GM12878 (cell line): ENCODE data around the gene ZNF785. TPM values are rescaled to one million over a fixed set of nuclear protein-coding genes. Genes with fewer than 3 reads are reported as not detected.

Experiments
- CBFB ChIP-seq: IDR thresholded peaks from 2 replicates; pipeline ENCODE4 v1.6.1; 2016; ENCODE audit warnings: antibody characterized with exemption, low read depth
- CREM ChIP-seq: IDR thresholded peaks from 2 replicates; pipeline ENCODE4 v1.6.1; 2014; ENCODE audit warnings: antibody characterized with exemption, low read depth
- CTCF ChIP-seq, 3 experiments: IDR thresholded peaks in 2 of 3; conservative IDR thresholded peaks in 1 of 3; 2 replicates each; pipeline ENCODE4 v1.5.1; 2011; ENCODE audit warnings: low read depth in 3 of 3, low read length in 3 of 3, mild to moderate bottlenecking in 3 of 3, control low read depth in 2 of 3, moderate library complexity in 2 of 3, inconsistent platforms in 1 of 3, mixed read lengths in 1 of 3; ENCODE audit not compliant: control insufficient read depth in 2 of 3, insufficient read depth in 1 of 3; ENCODE audit errors: extremely low read depth in 1 of 3
- HCFC1 ChIP-seq: fragments of 150-350 bp; IDR thresholded peaks from 2 replicates; pipeline ENCODE4 v1.6.1; 2014; ENCODE audit warnings: low read length
- NFYA ChIP-seq: IDR thresholded peaks from 2 replicates; pipeline ENCODE4 v1.6.1; 2011; ENCODE audit warnings: low read depth, mild to moderate bottlenecking, low read length, improper control_type of control experiment, borderline replicate concordance
- NRF1 ChIP-seq: conservative IDR thresholded peaks from 2 replicates; pipeline ENCODE4 v1.6.1; 2011; ENCODE audit warnings: mild to moderate bottlenecking, low read depth, low read length, improper control_type of control experiment
- RAD21 ChIP-seq: IDR thresholded peaks from 2 replicates; pipeline ENCODE4 v1.6.1; 2011; ENCODE audit warnings: mild to moderate bottlenecking, low read depth, low read length, moderate library complexity; ENCODE audit not compliant: insufficient read depth
- RELB ChIP-seq: fragments of 450-650 bp; IDR thresholded peaks from 2 replicates; pipeline ENCODE4 v1.6.1; 2017; ENCODE audit warnings: low read depth, mild to moderate bottlenecking, moderate library complexity
- RUNX3 ChIP-seq: IDR thresholded peaks from 2 replicates; pipeline ENCODE4 v1.6.1; 2012; ENCODE audit warnings: low read length, inconsistent platforms
- SIN3A ChIP-seq: IDR thresholded peaks from 2 replicates; pipeline ENCODE4 v1.6.1; 2012; ENCODE audit warnings: low read depth, low read length, improper control_type of control experiment
- SMAD1 ChIP-seq: fragments of 450-650 bp; IDR thresholded peaks from 2 replicates; pipeline ENCODE4 v1.6.1; 2018; ENCODE audit warnings: mild to moderate bottlenecking, low read depth; ENCODE audit not compliant: partially characterized antibody
- SREBF1 ChIP-seq: IDR thresholded peaks from 2 replicates; pipeline ENCODE4 v1.6.1; 2012; ENCODE audit warnings: mild to moderate bottlenecking, low read length
- TARDBP ChIP-seq: IDR thresholded peaks from 2 replicates; pipeline ENCODE4 v1.6.1; 2016; ENCODE audit warnings: borderline replicate concordance
- YY1 ChIP-seq: IDR thresholded peaks from 2 replicates; pipeline ENCODE4 v1.6.1; 2011; ENCODE audit warnings: low read depth, mild to moderate bottlenecking, low read length
- ZBTB40 ChIP-seq: fragments of 450-650 bp; IDR thresholded peaks from 2 replicates; pipeline ENCODE4 v1.6.1; 2016; ENCODE audit warnings: mild to moderate bottlenecking, moderate library complexity, borderline replicate concordance
- ZNF622 ChIP-seq: fragments of 450-650 bp; IDR thresholded peaks from 2 replicates; pipeline ENCODE4 v1.6.1; 2017; ENCODE audit warnings: mild to moderate bottlenecking, inconsistent platforms
- ZNF687 ChIP-seq: fragments of 450-650 bp; IDR thresholded peaks from 2 replicates; pipeline ENCODE4 v1.6.1; 2017; ENCODE audit warnings: mild to moderate bottlenecking, moderate library complexity
- ZSCAN29 ChIP-seq: fragments of 450-650 bp; IDR thresholded peaks from 2 replicates; pipeline ENCODE4 v1.6.1; 2017; ENCODE audit warnings: mild to moderate bottlenecking, moderate library complexity
- polyA plus RNA-seq, 11 experiments: library from polyadenylated mRNA; depleted of rRNA in 4 of 11; unstranded in 6 of 11; stranded (reverse) in 5 of 11; fragments of >200 nt; fragmentation: Nextera tagmentation in 4 of 11; fragmentation: Illumina TruSeq in 1 of 11; extraction: Ambion mirVana in 4 of 11; extraction: Trizol in 1 of 11; gene quantifications; 1 replicate in 1 of 11; 2 replicates in 10 of 11; pipeline versions ENCODE4 v1.2.1 to v1.2.3, GENCODE V29; 2011 to 2016; ENCODE audit warnings: inconsistent platforms in 2 of 11, missing spikeins in 2 of 11, low read depth in 1 of 11
- total RNA-seq, 4 experiments: library from RNA; depleted of rRNA in 3 of 4; stranded (reverse); fragments of >200 nt in 3 of 4; fragmentation: Illumina TruSeq in 1 of 4; extraction: Trizol in 1 of 4; gene quantifications; 2 replicates each; pipeline versions ENCODE4 v1.2.1 to v1.2.3, GENCODE V29; 2013 to 2021

The ZNF785 gene
- total and polyA plus RNA-seq, 10 of the 15 experiments (the other 5 are each of a cell fraction or from before 2014, with no cell fraction given) = 0.87 to 11.5 (median 7.5) TPM

- TF ChIP-seq TARDBP (peak; percentile 84; the same call in 1 of the 2 replicates), RELB (peak; percentile 75), HCFC1 (peak; percentile 97), ZNF687 (no peak), RUNX3 (peak; percentile 48), ZNF622 (no peak), SIN3A (peak; percentile 73; the same call in 1 of the 2 replicates), NRF1 (no peak), SMAD1 (no peak), CBFB (0 out of 2 replicates have a peak, but pooled peaks have one; percentile 30), YY1 (peak; percentile 99), SREBF1 (no peak), ZSCAN29 (0 out of 2 replicates have a peak, but pooled peaks have one; percentile 8), ZBTB40 (peak; percentile 80; the same call in 1 of the 2 replicates), RAD21 (no peak), CTCF (IDR thresholded peaks at IDR 0.05 in 2 of 3, conservative IDR thresholded peaks at IDR 0.05 in 1 of 3; ENCODE audit: control insufficient read depth in 2 of 3, extremely low read depth in 1 of 3, insufficient read depth in 1 of 3, low read depth in 3 of 3, low read length in 3 of 3) (no peak), NFYA (peak; percentile 97), CREM (peak; percentile 87)
Measured at GRCh38 chr16:30609926-30610839, 24.7 kb upstream of the ZNF785 start, which contains the start of gene ZNF689 (continued).
